Karpas-422 (cell line): ENCODE measurements around the gene SERINC5. TPM values are rescaled to one million over a fixed set of nuclear protein-coding genes. Genes with fewer than 3 reads are reported as not detected.
"Not testable (repeated sequence)": the region's sequence is repeated elsewhere in the genome, so short reads cannot be mapped to it uniquely, and the experiment has no call there.

Experiments
- DNase-seq: peaks from one replicate; pipeline ENCODE4 v3.0.0-alpha.2; 2015
- H2AFZ ChIP-seq: fragments of 200-600 bp; sonication (generic); 2 replicates; pipeline ENCODE4 v1.6.1; 2014; ENCODE audit warnings: antibody characterized with exemption, low read length, mixed read lengths
- H3K27ac ChIP-seq: fragments of 200-600 bp; sonication (generic); 2 replicates; pipeline ENCODE4 v1.5.1; 2014; ENCODE audit warnings: mild to moderate bottlenecking, low read length, moderate library complexity
- H3K27me3 ChIP-seq: fragments of 200-600 bp; sonication (generic); 2 replicates; pipeline ENCODE4 v1.6.1; 2014; ENCODE audit warnings: low read length, mixed read lengths
- H3K36me3 ChIP-seq: fragments of 200-600 bp; sonication (generic); 2 replicates; pipeline ENCODE4 v1.6.1; 2014; ENCODE audit warnings: low read length, mixed read lengths; ENCODE audit not compliant: insufficient read depth
- H3K4me1 ChIP-seq: fragments of 200-600 bp; sonication (generic); 2 replicates; pipeline ENCODE4 v1.6.1; 2014; ENCODE audit warnings: mild to moderate bottlenecking, low read length, mixed read lengths
- H3K4me2 ChIP-seq: fragments of 200-600 bp; sonication (generic); 2 replicates; pipeline ENCODE4 v1.6.1; 2014; ENCODE audit warnings: low read length, low read depth, mild to moderate bottlenecking; ENCODE audit not compliant: poor library complexity, severe bottlenecking
- H3K4me3 ChIP-seq: fragments of 200-600 bp; sonication (generic); 2 replicates; pipeline ENCODE4 v1.5.1; 2014; ENCODE audit warnings: mild to moderate bottlenecking, antibody characterized with exemption, low read length, mixed read lengths
- H3K79me2 ChIP-seq: fragments of 200-600 bp; sonication (generic); 2 replicates; pipeline ENCODE4 v1.6.1; 2014; ENCODE audit warnings: mild to moderate bottlenecking, low read length, mixed read lengths
- H3K9ac ChIP-seq: fragments of 200-600 bp; sonication (generic); 2 replicates; pipeline ENCODE4 v1.6.0; 2014; ENCODE audit warnings: low read length
- H3K9me2 ChIP-seq: fragments of 200-600 bp; sonication (generic), shearing (Covaris generic); replicated peaks from 2 replicates; pipeline ENCODE4 v1.6.0; 2014; ENCODE audit warnings: mild to moderate bottlenecking, low read length, moderate library complexity; ENCODE audit not compliant: insufficient read depth
- H3K9me3 ChIP-seq: fragments of 300-700, 200-600 bp; sonication (generic); 2 replicates; pipeline ENCODE4 v1.6.1; 2014; ENCODE audit warnings: low read length, mixed read lengths
- H4K20me1 ChIP-seq: fragments of 200-600 bp; sonication (generic); 2 replicates; pipeline ENCODE4 v1.6.1; 2014; ENCODE audit warnings: mild to moderate bottlenecking, antibody characterized with exemption, low read length, low read depth; ENCODE audit not compliant: insufficient read depth
- total RNA-seq: library from RNA; depleted of rRNA; stranded (reverse); fragments of >200 nt; shearing (Covaris generic); gene quantifications from 2 replicates; pipeline ENCODE4 v1.2.3, GENCODE V29; 2014; ENCODE audit warnings: low replicate concordance

SERINC5 gene
- total RNA-seq, 1 experiment from 2014 or later, result 4.4 TPM

GRCh38 chr5:80097451-80097850 lies 158.4 kb downstream of the SERINC5 start:
- H3K4me2 ChIP-seq, result no peak overlapping the region
- H4K20me1 ChIP-seq, result no peaks in the 10 kb centered on the region
- DNase-seq, result no peak
- no peaks in the 10 kb centered on the region for H3K9me2 ChIP-seq
- H3K79me2 ChIP-seq, result no peaks in the 10 kb centered on the region
- H3K36me3 ChIP-seq, result no peaks in the 10 kb centered on the region
- no peaks in the 10 kb centered on the region for H3K27me3 ChIP-seq
- H3K4me1 ChIP-seq, result no peaks in the 10 kb centered on the region
- no peak overlapping the region for H2AFZ ChIP-seq
- no peak overlapping the region for H3K9ac ChIP-seq
- no peaks in the 10 kb centered on the region for H3K9me3 ChIP-seq
- no peak overlapping the region for H3K4me3 ChIP-seq
- no peak overlapping the region for H3K27ac ChIP-seq

GRCh38 chr5:80094236-80094738 lies 161.6 kb downstream of the SERINC5 start:
- Histone ChIP-seq H3K36me3 (no peaks in the 10 kb centered on the region), H3K9me3 (no peaks in the 10 kb centered on the region), H3K79me2 (no peaks in the 10 kb centered on the region), H3K9me2 (no peaks in the 10 kb centered on the region), H3K4me2 (no peak overlapping the region), H3K4me1 (no peaks in the 10 kb centered on the region), H4K20me1 (no peaks in the 10 kb centered on the region), H2AFZ (no peak overlapping the region), H3K27me3 (no peaks in the 10 kb centered on the region), H3K27ac (no peak overlapping the region), H3K4me3 (no peak overlapping the region), H3K9ac (no peak overlapping the region)
- DNase-seq, result no peak

GRCh38 chr5:80093796-80094195 lies 162.1 kb downstream of the SERINC5 start:
- Histone ChIP-seq H3K4me3 (no peak overlapping the region), H4K20me1 (no peaks in the 10 kb centered on the region), H3K9ac (no peak overlapping the region), H2AFZ (no peak overlapping the region), H3K4me1 (no peaks in the 10 kb centered on the region), H3K9me3 (no peaks in the 10 kb centered on the region), H3K4me2 (no peak overlapping the region), H3K27me3 (no peaks in the 10 kb centered on the region), H3K36me3 (no peaks in the 10 kb centered on the region), H3K9me2 (no peaks in the 10 kb centered on the region), H3K79me2 (no peaks in the 10 kb centered on the region), H3K27ac (no peak overlapping the region)
- DNase-seq, result no peak

DNA sequence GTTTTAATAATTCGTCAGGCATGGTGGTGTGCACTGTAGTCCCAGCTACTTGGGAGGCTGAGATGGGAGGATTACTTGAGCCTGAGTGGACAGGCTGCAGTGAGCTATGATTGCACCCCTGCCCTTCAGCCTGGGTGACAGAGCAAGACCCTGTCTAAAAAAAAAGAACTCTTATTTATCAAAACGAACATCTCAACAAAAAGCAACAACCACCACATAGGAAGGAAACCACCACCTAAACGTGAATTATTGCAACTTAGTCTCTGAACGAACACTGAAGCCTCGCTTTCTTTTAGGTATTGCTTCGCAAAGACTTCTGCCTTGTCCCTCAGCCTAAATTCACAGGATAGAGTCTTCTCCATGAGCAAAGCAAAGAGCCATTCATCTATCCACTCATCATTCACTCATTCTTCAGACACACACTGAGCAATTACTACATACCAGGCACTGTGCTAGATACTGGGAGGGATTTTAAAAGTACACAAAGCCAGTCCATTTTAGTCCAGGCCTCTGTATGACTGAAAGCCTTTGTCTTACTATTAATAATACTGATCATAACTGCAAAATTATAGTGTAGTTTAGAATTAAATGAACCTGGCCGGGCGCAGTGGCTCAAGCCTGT lies 163.3 kb downstream of the SERINC5 start:
- Histone ChIP-seq H4K20me1 (no peaks in the 10 kb centered on the region), H3K9me2 (no peaks in the 10 kb centered on the region), H3K9ac (no peak overlapping the region), H3K9me3 (no peaks in the 10 kb centered on the region), H3K4me1 (no peaks in the 10 kb centered on the region), H3K36me3 (no peaks in the 10 kb centered on the region), H3K4me3 (no peak overlapping the region), H2AFZ (no peak overlapping the region), H3K79me2 (no peaks in the 10 kb centered on the region), H3K27ac (no peak overlapping the region), H3K4me2 (no peak overlapping the region), H3K27me3 (no peaks in the 10 kb centered on the region)
- DNase-seq, result no peak

GRCh38 chr5:80091792-80092192 lies 164.1 kb downstream of the SERINC5 start:
- not testable (repeated sequence) for H3K36me3 ChIP-seq, H3K4me3 ChIP-seq, H3K9ac ChIP-seq, H3K4me2 ChIP-seq, H4K20me1 ChIP-seq, H2AFZ ChIP-seq, H3K27me3 ChIP-seq, H3K9me3 ChIP-seq, H3K9me2 ChIP-seq, H3K79me2 ChIP-seq, H3K4me1 ChIP-seq, H3K27ac ChIP-seq
- DNase-seq, result peak; percentile 84

DNA sequence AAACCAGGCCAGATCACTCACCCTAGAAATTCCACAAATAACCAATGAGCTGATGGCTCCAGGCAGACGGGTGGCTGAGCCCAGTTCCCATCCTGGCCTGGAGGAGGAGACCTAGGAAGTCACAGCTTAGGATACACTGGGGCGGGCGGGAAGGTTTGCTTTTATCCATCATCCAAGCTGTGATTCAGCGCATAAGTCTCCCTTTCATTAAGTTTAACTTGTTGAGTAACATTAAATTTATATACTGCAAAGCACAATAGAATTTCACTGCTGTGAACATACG lies 165.0 kb downstream of the SERINC5 start:
- no peak overlapping the region for H2AFZ ChIP-seq
- no peak overlapping the region for H3K27ac ChIP-seq
- no peaks in the 10 kb centered on the region for H3K9me2 ChIP-seq
- no peaks in the 10 kb centered on the region for H4K20me1 ChIP-seq
- H3K9ac ChIP-seq, result no peak overlapping the region
- H3K36me3 ChIP-seq, result no peaks in the 10 kb centered on the region
- no peaks in the 10 kb centered on the region for H3K27me3 ChIP-seq
- no peak overlapping the region for H3K4me3 ChIP-seq
- no peaks in the 10 kb centered on the region for H3K9me3 ChIP-seq
- no peaks in the 10 kb centered on the region for H3K4me1 ChIP-seq
- H3K79me2 ChIP-seq, result no peaks in the 10 kb centered on the region
- DNase-seq, result no peak
- H3K4me2 ChIP-seq, result no peak overlapping the region

DNA sequence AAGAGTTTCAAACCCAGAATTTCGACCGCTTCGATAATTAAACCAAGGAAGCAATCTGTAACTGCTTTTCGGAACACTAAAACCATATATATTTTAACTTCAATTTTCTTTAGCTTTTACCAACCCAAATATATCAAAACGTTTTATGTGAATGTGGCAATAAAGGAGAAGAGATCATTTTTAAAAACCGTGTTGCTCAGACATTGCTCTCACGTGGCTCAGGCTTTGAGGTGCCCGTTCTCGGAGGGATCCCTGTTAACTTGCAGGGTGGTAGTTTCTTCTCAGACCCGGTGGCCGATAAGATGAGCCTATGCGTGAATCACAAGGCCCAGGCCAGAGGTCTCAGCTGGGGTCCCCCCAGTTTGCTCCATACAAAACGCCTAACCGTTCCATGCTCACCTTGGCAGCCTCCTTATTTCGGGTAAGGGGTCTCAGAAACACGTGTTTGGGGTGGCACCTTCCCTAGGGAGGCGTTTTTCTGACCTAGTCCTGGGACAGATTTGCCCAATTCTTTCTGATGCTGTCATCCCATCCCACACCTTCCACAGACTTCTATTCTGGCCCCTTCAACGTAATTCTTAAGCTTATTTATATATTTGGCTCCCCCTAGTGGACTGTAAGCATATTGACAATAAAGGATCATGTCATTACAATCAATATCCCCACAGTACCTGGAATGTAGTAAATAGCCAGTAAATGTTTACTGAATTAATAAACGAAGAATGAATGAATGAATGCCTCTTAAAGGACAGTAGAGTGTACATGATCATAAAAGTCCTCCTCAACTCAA lies 172.6 kb downstream of the SERINC5 start:
- Histone ChIP-seq H3K79me2 (no peaks in the 10 kb centered on the region), H3K27me3 (no peaks in the 10 kb centered on the region), H3K27ac (no peak overlapping the region), H3K9me3 (no peaks in the 10 kb centered on the region), H4K20me1 (no peaks in the 10 kb centered on the region), H3K4me3 (no peak overlapping the region), H3K9me2 (no peaks in the 10 kb centered on the region), H3K9ac (no peak overlapping the region), H2AFZ (no peak overlapping the region), H3K36me3 (no peaks in the 10 kb centered on the region), H3K4me2 (no peak overlapping the region), H3K4me1 (peaks cover 11% of the 10 kb centered on the region)
- peak; percentile 85 for DNase-seq

GRCh38 chr5:80082731-80083100 lies 173.1 kb downstream of the SERINC5 start:
- no peaks in the 10 kb centered on the region for H3K79me2 ChIP-seq
- no peak overlapping the region for H3K27ac ChIP-seq

More at GRCh38 chr5:80082731-80083100, 173.1 kb downstream of the SERINC5 start:
- Histone ChIP-seq H3K4me3 (no peak overlapping the region), H3K36me3 (no peaks in the 10 kb centered on the region), H4K20me1 (no peaks in the 10 kb centered on the region), H3K4me2 (no peak overlapping the region), H3K27me3 (no peaks in the 10 kb centered on the region), H3K9me3 (no peaks in the 10 kb centered on the region), H2AFZ (peak overlapping the region; percentile 53; the same call in 1 of the 2 replicates), H3K9ac (no peak overlapping the region), H3K9me2 (no peaks in the 10 kb centered on the region), H3K4me1 (peaks cover 11% of the 10 kb centered on the region)
- peak; percentile 86 for DNase-seq
